IPS-15b (cell line): ENCODE data around the gene KHDRBS2.

Experiments used
- H3K27me3 ChIP-seq: one replicate; pipeline ENCODE4 v1.6.1; 2013; ENCODE audit warnings: low read length; ENCODE audit not compliant: control insufficient read depth, insufficient read depth
- H3K36me3 ChIP-seq: one replicate; pipeline ENCODE4 v1.6.1; 2013; ENCODE audit warnings: low read length; ENCODE audit not compliant: control insufficient read depth, insufficient read depth
- H3K4me1 ChIP-seq: one replicate; pipeline ENCODE4 v1.6.1; 2013; ENCODE audit warnings: mild to moderate bottlenecking, low read length; ENCODE audit not compliant: control insufficient read depth, insufficient read depth
- H3K4me3 ChIP-seq: one replicate; pipeline ENCODE4 v1.5.1; 2013; ENCODE audit warnings: low read depth, low read length
- H3K9ac ChIP-seq: one replicate; pipeline ENCODE4 v1.6.1; 2013; ENCODE audit warnings: low read depth, mild to moderate bottlenecking, low read length
- H3K9me3 ChIP-seq: one replicate; pipeline ENCODE4 v1.6.1; 2013; ENCODE audit warnings: mild to moderate bottlenecking, low read length; ENCODE audit not compliant: control insufficient read depth, insufficient read depth

Gene KHDRBS2

DNA sequence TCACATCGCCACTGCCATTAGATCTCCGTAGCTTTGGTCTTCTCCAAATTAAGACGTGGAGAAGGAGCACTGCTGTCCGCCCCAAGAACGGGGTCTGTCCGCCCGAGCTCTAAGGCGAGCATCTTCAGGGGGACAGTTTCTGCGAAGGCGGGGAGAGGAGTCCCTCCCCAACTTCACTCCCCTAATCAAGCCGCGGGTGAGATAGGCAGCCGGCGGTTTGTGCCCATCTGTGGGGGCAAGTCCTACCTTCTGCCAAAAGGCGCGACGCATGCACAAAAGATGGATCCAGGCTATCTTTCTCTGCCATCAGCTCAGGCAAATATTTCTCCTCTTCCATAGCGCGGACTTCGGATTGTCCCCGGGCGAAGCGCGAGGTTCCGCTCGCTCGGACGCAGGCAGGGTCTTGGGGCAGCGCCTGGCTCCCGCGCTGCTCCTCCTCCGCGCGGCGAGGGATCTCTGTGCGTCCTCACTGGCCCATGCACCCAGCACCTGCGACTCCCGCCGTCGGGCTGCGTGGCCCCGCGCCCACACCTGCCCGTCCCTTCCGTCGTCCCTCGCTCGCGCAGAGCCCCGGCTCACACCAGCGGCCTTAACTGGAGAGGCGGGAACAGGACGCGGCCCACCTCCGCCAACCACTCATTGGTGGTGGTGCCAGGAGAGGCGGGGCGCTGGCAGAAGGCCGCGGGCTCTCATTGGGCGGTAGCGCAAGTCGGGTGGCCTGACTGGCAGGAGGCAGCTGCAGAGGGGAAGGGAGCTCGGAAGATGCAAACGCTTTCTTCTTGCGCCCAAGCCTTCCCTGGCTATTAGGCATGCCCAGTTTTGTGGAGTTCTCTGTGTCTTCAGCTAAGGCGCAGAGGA lies at the start of gene KHDRBS2:
TSS of gene KHDRBS2 (minus strand) at position 614 of the 858 bp plus-strand sequence.
- Histone ChIP-seq H3K27me3 (peaks cover 25% of the 10 kb centered on the region), H3K4me1 (no peaks in the 10 kb centered on the region), H3K9me3 (no peaks in the 10 kb centered on the region), H3K4me3 (peak within 1 kb of the TSS; percentile 89), H3K36me3 (no peaks in the 10 kb centered on the region), H3K9ac (no peak within 1 kb of the TSS)

DNA sequence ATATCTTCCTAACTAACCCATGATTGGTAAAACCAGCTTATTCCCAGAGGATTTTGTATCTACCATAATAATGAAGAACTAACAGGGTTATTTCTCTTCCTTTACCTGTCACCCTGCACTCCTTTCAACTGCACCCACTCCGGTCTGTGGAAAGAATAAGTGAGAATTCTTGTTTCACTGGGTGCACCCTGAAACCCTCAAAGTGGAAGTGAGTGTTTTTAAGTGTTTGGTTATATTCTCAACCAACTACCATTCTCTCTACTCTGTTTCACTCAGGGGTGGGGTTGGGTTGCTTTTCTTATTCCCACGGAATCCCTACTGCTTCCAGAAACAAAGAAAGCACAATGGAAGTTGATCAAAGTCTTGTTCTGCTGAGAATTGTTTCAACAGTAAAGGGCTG lies 42.6 kb upstream of the KHDRBS2 start:
- H3K9ac ChIP-seq: no peak overlapping the region
- no peaks in the 10 kb centered on the region for H3K27me3 ChIP-seq
- no peak overlapping the region for H3K4me3 ChIP-seq
- no peaks in the 10 kb centered on the region for H3K9me3 ChIP-seq
- H3K36me3 ChIP-seq: no peaks in the 10 kb centered on the region
- peaks cover 4% of the 10 kb centered on the region for H3K4me1 ChIP-seq

DNA sequence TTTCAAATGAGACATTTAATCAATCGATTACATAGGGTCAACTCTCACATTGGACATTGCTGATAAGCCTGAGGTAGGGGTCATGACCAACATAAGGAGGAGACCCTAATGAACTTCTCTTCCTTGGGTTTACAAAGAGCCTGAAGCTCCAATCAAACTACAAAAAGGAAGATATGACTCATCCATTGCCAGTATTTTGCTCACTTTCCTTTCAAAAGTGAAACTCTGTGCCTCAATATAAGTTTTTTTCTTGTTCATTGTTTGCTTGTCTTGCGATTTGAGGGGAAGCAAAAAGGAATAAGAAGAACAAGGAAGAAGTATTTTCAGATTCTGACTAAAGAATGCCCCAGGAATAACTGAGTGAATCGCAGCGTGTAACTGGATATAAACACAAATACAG lies 38.8 kb upstream of the KHDRBS2 start:
- Histone ChIP-seq H3K9me3 (no peaks in the 10 kb centered on the region), H3K9ac (no peak overlapping the region), H3K36me3 (no peaks in the 10 kb centered on the region), H3K4me1 (peaks cover 4% of the 10 kb centered on the region), H3K27me3 (no peaks in the 10 kb centered on the region), H3K4me3 (no peak overlapping the region)

DNA sequence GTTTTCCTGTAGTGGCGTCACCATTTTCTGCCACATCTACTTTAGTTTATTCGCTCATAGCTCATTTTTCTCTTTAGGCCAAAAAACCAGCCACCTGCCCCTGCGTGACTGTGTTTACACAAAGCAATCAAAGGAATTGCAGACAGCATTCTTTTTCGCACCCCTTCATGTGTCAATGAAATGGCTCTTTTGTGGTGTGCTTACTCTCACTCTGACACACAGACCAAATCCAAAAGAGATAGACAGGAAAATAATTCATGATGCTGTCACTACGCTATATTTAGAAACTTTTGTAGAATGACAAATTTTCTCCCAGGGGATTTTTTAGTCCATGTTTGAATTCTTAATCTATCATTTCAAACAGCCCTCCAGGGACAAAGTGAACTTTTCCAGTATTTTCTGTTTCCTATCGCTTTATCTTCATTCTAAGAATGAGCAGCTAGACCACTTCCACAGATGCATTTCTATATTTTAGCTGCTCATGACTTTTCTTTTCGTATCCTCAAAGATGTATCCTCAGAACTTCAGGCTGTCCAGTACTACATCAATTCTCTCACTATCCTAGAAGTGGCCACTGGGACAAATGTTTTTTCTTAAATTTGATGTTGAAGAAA lies 37.9 kb upstream of the KHDRBS2 start:
- Histone ChIP-seq H3K36me3 (no peaks in the 10 kb centered on the region), H3K4me3 (no peak overlapping the region), H3K9me3 (no peaks in the 10 kb centered on the region), H3K4me1 (peaks cover 2% of the 10 kb centered on the region), H3K27me3 (no peaks in the 10 kb centered on the region), H3K9ac (no peak overlapping the region)

DNA sequence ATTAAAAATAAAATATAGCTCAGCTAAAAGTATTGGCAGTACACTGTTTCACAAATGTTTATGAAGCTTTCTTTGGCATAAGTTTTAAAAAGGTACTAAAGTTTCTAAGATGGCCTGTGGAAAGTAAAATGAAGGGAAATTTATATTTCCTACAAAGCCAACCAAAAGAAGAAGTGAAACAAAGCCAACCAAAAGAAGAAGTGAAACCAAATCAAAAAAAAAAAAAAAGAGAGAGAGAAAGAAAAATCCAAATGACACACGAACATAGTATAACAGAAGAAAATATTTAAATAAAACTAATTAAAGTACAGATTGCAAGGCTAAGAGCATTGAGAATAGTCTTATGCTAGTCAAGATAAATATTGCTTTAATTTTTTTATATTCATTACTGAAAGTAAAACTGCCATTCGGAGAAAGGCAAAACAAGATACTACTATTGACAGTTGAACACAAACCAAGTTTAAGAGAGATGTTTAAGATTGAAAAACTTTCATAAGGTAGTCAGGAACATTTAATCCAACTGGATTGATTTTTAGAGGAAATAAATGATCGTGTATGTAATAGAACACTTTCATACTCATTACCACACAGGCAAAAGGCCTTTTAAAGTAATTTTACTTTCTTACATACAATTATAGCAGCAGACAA lies 12.8 kb upstream of the KHDRBS2 start:
- H3K9ac ChIP-seq: no peak overlapping the region
- no peaks in the 10 kb centered on the region for H3K9me3 ChIP-seq
- no peaks in the 10 kb centered on the region for H3K27me3 ChIP-seq
- H3K4me3 ChIP-seq: no peak overlapping the region
- H3K36me3 ChIP-seq: no peaks in the 10 kb centered on the region
- no peaks in the 10 kb centered on the region for H3K4me1 ChIP-seq

DNA sequence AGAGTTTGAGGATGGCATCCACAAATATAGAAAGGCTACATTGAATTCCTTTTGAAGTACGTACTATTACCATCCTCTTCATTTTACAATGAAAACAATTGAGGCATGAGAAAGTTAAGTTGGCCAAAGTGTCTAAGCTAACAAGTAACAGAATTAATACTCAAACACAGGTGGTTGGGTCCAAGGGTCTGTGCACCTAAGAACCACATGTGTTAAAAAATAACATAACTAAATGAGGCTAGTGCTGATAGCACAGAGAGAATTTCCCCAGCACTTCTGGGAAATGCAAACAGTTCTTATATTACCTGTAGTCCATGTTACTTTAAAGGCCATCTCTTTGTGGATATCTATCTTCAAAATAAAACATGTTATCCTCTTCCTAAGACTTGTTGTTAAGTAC lies 10.5 kb upstream of the KHDRBS2 start:
- no peaks in the 10 kb centered on the region for H3K36me3 ChIP-seq
- H3K4me3 ChIP-seq: no peak overlapping the region
- H3K9ac ChIP-seq: no peak overlapping the region
- no peaks in the 10 kb centered on the region for H3K4me1 ChIP-seq
- no peaks in the 10 kb centered on the region for H3K9me3 ChIP-seq
- no peaks in the 10 kb centered on the region for H3K27me3 ChIP-seq

DNA sequence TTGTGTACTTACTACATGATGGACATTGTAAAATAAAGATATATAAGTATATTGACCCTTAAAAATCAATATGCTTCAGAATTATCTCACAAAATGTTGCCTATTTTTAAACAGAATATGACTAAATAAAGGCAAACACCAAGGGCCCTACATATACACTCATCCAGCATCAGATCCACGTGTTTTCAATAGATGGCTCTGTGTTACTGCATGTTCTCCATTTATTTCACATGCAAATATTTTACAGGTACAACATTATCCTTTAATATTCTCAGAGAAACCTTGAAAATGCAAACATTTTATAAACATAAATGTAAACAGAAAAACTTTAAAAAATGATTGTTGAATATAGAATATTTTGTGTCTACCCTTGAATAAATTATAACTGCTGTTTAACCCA lies 2.9 kb upstream of the KHDRBS2 start:
- no peaks in the 10 kb centered on the region for H3K4me1 ChIP-seq
- H3K9ac ChIP-seq: no peak overlapping the region
- no peaks in the 10 kb centered on the region for H3K9me3 ChIP-seq
- no peak overlapping the region for H3K4me3 ChIP-seq
- peaks cover 25% of the 10 kb centered on the region for H3K27me3 ChIP-seq
- no peaks in the 10 kb centered on the region for H3K36me3 ChIP-seq

DNA sequence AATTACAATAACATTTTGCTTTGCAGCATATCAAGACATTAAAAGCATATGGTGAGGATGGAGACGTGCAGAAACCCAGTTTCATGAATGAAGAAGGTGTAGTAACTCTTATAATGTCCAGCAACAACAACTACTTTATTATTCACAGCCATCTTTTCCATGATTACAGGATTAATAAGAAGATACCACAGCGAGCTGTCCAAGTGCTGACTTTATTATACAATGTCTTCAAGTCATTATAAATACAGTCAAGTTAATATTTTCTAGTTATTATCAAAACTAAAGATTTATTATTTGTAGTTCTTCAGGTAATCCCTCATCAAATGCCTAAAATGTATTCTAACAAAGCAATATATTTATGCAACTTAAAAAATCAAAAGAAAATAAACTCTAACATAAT lies 2.5 kb upstream of the KHDRBS2 start:
- no peaks in the 10 kb centered on the region for H3K4me1 ChIP-seq
- H3K9ac ChIP-seq: no peak overlapping the region
- H3K4me3 ChIP-seq: no peak overlapping the region
- H3K9me3 ChIP-seq: no peaks in the 10 kb centered on the region
- H3K27me3 ChIP-seq: peaks cover 25% of the 10 kb centered on the region
- H3K36me3 ChIP-seq: no peaks in the 10 kb centered on the region

DNA sequence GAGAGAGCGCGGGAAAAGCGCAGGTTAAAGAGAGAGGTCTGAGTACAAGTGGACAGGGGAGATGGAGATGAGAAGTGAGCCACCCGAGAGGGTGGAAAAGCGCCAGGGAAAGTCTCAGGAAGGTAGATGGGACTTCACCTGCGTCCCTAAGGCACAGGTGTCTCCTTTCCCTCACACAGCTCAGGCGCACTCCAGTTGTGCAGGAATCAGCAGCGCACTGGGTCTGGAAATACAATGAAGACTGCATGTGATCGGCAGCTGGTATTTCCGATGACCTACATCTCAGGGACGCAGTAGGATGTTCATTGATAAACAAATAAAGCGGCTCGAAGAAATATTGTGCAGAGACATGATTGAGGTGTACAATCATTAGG lies 432 bp upstream of the KHDRBS2 start:
- Histone ChIP-seq H3K4me3 (peak overlapping the region; percentile 82), H3K36me3 (no peaks in the 10 kb centered on the region), H3K9ac (no peak overlapping the region), H3K27me3 (peaks cover 25% of the 10 kb centered on the region), H3K9me3 (no peaks in the 10 kb centered on the region), H3K4me1 (no peaks in the 10 kb centered on the region)

DNA sequence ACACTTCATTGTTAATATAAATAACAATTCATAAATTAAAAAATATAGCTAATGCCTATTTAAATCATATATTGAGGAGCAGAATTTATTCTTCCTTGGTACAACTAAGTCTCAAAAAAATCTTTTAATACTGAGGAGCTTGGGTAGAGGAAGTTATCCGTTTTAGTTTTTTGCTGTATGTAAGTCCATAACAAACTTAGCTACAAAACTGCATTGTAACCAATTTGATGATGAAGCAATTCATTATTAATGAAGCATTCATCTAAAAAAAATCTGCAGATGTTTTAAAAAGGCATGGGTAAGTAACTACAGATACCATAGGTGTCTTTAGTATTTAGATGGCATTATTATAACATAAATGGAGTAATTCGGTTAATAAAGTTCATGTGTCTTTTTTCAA lies 1.3 kb downstream of the KHDRBS2 start:
- H3K9me3 ChIP-seq: no peaks in the 10 kb centered on the region
- peak overlapping the region; percentile 89 for H3K4me3 ChIP-seq
- H3K9ac ChIP-seq: no peak overlapping the region
- peaks cover 25% of the 10 kb centered on the region for H3K27me3 ChIP-seq
- no peaks in the 10 kb centered on the region for H3K36me3 ChIP-seq
- no peaks in the 10 kb centered on the region for H3K4me1 ChIP-seq

DNA sequence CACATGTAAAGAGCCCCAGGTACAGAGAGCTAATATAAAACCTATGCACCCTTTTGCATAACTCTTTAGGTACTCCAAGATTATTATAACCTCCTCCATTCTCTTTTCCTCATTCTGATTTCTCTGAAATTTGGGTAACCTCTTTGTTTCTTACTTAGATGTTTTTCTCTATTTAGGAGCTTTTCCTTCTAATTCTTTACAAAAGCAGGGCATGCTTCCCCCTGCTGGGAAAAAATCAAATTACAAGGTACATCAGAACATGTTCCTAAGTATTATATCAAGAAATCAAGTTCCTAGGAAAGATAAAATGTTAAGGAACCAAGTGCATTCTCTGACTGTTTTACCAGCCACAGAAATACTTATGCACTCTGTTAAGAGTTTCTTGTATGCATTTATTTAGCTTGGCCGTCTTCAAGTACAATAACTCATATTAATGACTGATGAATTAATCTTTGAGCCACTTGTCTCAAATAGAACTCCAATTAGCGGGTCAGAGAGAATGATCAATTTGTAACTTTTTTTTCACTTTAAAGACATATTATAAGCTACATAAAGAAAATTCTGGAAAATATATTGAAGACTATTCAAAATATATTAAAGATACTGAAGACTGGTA lies 2.1 kb downstream of the KHDRBS2 start:
- H3K4me3 ChIP-seq: no peak overlapping the region
- no peaks in the 10 kb centered on the region for H3K4me1 ChIP-seq
- peaks cover 25% of the 10 kb centered on the region for H3K27me3 ChIP-seq
- H3K36me3 ChIP-seq: no peaks in the 10 kb centered on the region
- no peak overlapping the region for H3K9ac ChIP-seq
- H3K9me3 ChIP-seq: no peaks in the 10 kb centered on the region
